GM10266 (cell line): ENCODE data around the gene TRAF3IP3.

Experiments used
- DNase-seq: peaks from one replicate; pipeline ENCODE4 v3.0.0; 2012; ENCODE audit errors: extremely low spot score
- TF ChIP-seq, protein P1 (sequence below): IDR thresholded peaks from 2 replicates; pipeline ENCODE4 v1.5.1; 2012; ENCODE audit warnings: mild to moderate bottlenecking, low read depth; ENCODE audit not compliant: control insufficient read depth, insufficient read depth; ENCODE audit errors: missing control alignments

The TRAF3IP3 gene

DNA sequence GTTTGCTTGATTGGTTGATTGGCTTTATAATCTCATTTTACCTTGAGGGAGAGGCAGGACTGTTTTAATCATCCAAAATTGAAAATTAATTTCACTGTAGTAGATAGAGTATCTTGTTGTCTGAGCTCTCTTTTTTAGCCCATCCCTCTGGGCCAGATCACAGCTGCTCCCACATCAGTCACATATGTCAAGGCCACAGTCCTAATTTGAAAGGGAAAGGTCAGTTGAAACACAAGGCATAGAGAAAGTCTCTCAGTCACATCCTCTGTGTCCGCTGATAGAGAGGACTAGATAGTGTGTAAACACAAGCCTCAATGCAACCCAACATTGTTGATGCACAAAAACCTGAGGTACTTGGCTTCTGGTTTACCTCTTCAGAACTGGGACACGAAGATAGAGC is 21.7 kb downstream of the TRAF3IP3 start:
- no peak for DNase-seq
- TF ChIP-seq, protein P1, sequence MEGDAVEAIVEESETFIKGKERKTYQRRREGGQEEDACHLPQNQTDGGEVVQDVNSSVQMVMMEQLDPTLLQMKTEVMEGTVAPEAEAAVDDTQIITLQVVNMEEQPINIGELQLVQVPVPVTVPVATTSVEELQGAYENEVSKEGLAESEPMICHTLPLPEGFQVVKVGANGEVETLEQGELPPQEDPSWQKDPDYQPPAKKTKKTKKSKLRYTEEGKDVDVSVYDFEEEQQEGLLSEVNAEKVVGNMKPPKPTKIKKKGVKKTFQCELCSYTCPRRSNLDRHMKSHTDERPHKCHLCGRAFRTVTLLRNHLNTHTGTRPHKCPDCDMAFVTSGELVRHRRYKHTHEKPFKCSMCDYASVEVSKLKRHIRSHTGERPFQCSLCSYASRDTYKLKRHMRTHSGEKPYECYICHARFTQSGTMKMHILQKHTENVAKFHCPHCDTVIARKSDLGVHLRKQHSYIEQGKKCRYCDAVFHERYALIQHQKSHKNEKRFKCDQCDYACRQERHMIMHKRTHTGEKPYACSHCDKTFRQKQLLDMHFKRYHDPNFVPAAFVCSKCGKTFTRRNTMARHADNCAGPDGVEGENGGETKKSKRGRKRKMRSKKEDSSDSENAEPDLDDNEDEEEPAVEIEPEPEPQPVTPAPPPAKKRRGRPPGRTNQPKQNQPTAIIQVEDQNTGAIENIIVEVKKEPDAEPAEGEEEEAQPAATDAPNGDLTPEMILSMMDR, result no peak

DNA sequence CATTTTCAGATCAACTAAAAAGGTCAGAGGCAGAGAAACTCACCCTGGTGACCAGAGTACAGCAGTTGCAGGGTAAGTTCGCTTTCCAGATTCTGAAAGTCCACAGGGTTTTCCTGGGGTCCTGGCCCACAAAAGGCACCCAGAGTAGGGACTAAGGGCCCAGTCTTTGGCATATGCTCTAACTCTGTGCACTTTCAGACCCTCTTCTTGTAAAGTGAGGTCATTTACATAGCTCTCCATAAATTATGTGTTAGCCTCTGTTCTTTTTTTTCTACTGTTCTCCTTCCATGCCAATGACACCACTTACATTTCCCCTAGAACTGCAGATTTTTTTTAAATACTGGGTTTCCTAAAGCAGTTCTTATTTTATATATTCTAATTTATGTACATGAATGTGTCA is 22.2 kb downstream of the TRAF3IP3 start:
- no peak for DNase-seq
- TF ChIP-seq, protein P1, result no peak

GRCh38 chr1:209780268-209780667 is 24.4 kb downstream of the TRAF3IP3 start:
- TF ChIP-seq, protein P1, result no peak
- no peak for DNase-seq

- TF ChIP-seq, protein P1, result no peak
Measured at GRCh38 chr1:209783386-209783785, 27.5 kb downstream of the TRAF3IP3 start.

GRCh38 chr1:209784265-209785169 is 28.7 kb downstream of the TRAF3IP3 start, which contains the start of gene C1orf74:
C1orf74 (minus strand) TSS chr1:209784559; CDS start chr1:209783634, 925 bp downstream.
- TF ChIP-seq, protein P1, result no peak
- peak; percentile 95 for DNase-seq

More at GRCh38 chr1:209783386-209783785, 27.5 kb downstream of the TRAF3IP3 start:
- no peak for DNase-seq

GRCh38 chr1:209785592-209785991 is 29.7 kb downstream of the TRAF3IP3 start:
- no peak for DNase-seq
- TF ChIP-seq, protein P1, result no peak

GRCh38 chr1:209786146-209786545 is 30.3 kb downstream of the TRAF3IP3 start:
- TF ChIP-seq, protein P1, result no peak
- DNase-seq, result no peak
